Stimulated activated CD8-positive, alpha-beta memory T cell treated with anti-CD3 and anti-CD28 coated beads, Interleukin-2, amount 100 ng/mL, for 48 hours (primary cell): ENCODE measurements around the gene POLD3.

Experiments
- DNase-seq, 2 donors: peaks; one replicate each; pipeline ENCODE4 v3.0.0-alpha.2; 2020; ENCODE audit warnings: low read depth in 2 of 2

The POLD3 gene, protein sequence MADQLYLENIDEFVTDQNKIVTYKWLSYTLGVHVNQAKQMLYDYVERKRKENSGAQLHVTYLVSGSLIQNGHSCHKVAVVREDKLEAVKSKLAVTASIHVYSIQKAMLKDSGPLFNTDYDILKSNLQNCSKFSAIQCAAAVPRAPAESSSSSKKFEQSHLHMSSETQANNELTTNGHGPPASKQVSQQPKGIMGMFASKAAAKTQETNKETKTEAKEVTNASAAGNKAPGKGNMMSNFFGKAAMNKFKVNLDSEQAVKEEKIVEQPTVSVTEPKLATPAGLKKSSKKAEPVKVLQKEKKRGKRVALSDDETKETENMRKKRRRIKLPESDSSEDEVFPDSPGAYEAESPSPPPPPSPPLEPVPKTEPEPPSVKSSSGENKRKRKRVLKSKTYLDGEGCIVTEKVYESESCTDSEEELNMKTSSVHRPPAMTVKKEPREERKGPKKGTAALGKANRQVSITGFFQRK

DNA sequence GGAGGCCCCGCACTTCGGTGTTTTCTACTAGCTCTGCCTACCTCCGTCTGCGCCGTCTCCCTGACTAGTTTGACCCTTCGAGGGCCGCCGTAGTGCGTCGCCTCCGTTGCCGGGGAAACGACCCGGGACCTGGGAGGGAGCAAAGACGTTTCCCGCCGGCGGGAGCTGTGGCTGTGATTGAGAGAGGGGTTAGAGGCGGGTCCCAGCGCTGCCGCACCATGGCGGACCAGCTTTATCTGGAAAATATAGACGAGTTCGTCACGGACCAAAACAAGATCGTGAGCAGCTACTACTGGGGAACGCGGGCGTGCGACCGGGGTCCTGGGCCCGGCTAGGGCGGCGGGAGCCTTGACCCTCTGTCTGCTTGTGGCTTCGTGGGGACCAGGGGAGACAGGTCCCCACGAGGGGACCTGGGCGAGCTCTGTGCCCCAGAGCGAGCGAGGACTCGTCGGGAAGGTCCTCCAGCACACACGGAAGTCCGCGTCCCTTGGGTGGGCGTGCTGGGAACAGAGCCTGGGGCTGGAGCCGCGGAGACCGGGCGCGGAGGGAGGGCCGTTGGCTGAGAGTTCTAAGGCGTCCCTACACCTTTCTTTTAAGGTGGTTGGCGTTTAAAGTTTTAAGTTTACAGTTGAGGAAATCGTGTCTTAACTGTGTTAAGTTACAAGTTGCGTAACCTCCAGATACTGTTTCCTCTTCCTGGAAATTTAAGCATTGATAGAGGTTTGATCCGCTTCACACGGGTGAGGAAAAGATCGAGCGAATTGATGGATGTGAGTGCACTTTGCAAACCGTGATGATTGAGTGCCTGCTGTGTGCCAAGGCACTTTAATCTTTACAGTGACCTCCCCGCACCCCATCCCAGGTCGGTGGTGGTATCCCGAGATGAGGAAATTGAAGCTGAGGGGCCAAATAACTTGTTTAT lies at the start of gene POLD3:
Gene POLD3 (plus strand): TSS at position 142 of the 922 bp plus-strand sequence. CDS start 77 bp downstream, at position 219.
- DNase-seq: peak; percentile 88 to 91

DNA sequence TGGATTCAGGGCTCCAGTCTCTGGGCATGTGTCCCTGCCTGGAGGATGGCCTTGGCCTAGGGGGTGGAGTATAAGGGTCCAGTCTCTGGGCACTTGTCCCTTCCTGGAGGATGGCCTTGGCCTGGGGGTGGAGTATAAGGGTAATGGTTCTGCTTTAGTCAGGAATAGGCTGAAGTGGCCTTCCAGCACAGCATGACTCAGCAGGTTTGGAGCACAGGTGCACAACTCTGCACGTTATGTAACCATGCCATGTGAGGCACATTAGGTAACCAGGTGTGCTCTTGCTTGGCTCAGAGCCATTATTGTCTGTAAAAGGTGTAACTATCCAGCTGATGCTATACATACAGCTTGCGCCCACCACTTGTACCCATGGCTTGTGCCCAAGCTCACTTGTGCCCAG lies 48.4 kb upstream of the POLD3 start:
- DNase-seq: no peak

DNA sequence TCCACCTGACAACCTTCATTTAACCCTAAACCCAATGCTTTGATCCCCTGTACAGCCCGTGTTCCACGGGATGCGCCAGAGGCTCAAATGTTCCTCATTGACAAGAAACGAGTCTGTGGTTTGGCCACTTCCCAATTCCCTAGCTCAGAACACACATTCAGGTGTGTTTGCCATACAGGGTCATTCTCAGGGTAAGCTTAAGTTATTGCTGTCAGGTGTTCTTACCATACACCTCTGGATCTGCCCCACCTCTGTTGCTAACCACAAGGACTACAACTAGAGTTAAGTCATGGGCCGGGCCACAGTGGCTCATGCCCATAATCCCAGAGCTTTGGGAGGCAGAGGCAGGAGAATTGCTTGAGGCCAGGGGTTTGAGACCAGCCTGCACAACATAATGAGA lies 45.6 kb upstream of the POLD3 start:
- DNase-seq: no peak

DNA sequence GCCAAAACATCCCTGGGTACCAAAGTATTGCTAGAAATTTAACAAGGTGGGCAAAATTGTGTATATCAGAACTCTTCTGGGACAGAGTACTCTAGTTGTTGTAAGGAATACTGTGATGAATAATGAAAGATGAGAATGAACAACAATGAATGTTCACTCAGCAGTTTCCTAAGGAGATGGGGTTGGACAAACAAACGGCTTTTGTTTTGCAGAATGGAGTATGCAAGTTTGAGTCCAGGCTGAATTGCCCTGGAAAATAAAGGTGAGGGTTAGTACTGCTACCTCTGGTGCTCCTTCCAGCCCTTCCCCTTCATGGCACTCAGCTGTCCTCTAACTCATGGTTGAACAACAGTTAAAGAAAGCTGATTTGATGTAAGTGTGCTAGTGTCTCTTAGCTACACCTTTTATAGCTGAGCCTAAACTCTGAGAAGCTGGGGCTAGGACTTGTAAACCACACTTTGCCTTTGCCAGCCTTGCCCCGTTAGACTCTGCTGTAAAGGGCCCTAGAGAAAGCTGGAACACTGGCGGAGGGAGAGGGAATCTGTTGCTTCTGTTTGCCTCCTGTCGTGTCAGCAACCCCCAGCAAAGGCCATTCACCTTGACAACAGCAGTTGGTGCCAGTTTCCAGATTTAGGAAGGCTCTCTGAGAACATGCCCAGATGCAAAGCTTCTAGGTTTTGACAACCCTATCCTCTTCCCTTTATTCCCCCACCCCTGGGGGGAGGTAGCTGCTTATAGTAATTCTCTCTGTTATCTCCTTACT lies 41.2 kb upstream of the POLD3 start:
- no peak for DNase-seq

DNA sequence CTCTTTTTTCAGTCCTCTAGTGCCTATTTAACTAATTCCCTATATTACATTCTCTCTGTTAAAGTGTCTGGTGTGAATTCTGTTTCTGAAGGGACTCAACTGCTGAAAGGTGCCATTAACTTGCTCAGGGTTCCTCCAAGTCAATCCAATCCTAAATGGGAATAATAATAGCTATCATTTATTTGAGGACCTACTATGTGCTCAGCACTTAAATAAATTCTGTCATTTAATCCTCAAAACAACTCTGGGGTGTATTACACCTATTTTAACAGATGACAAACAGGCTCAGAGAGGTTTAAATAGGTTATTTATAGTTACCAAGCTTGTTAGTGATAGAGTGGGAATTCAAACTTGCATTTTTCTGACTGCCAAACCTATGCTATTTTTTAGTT lies 40.6 kb upstream of the POLD3 start:
- no peak for DNase-seq

DNA sequence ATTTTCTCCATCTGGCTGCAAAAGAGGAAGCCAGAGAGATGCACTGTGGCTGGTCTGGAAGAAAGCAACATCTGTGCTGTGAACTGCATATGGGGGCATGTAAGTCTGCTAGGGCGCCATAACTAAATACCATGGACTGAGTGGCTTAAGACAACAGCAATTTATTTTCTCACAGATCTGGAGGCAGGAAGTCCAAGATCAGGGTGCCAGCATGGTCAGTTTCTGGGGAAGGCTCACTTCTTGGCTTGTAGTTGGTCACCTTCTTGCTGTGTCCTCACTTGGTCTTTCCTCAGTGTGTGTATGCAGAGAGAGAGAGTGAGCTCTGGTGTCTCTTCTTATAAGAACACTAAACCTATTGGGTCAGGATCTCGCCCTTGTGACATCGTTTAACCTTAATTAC lies 34.9 kb upstream of the POLD3 start:
- DNase-seq: no peak

DNA sequence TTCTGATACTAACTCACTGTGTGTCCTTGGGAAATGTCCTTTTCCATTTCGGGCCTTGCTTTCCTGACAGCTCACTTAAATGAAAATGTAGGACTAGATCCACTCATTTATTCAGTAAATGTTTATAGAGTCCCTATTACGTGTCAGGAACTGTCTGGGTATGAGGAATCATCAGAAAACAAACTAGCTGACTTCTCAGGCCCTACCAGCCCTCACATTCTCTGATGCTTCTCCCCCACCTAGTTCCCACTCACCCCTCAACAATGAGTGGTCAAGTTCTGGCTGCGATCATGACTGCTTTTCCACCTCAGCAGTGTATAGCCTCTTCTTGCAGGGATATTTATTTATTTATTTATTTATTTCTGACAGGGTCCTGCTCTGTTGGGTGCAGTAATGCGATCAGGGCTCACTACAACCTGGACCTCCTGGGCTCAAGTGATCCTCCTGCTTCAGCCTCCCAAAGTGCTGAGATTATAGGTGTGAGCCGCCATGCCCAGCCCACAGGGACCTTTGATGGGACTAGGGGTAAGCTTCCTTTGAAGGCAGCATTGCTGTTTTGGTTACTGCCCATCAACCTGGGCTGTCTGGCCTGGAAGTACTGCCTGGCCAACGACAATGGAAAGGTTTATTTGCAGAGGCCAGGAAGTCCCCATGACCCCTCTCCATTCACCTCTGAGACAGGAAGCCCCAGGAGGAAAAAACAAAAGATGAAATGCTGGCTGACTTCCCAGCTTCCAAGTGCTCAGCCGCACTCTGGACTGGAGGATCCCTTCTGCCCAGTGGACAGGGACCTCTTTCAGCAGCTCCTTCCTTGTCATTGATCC lies 33.1 kb upstream of the POLD3 start:
- no peak for DNase-seq

DNA sequence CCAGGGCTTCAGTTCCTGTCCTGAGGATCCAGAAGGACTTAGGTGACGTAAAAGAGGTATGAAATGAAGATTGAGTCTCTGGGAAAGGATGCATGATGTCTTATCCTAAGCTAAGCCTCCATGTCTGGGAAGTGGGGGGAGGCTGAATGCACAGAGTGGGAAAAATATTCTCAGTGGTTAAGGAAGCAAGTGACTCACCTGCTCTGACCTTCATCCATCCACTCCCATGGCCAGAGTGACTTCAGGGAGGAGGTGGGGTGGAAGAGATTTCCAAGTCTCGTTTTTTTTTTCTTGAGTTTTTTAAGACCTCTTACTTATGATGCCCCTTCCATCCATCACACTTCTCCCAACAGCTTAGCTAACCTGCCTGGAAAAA lies 32.5 kb upstream of the POLD3 start:
- no peak for DNase-seq

DNA sequence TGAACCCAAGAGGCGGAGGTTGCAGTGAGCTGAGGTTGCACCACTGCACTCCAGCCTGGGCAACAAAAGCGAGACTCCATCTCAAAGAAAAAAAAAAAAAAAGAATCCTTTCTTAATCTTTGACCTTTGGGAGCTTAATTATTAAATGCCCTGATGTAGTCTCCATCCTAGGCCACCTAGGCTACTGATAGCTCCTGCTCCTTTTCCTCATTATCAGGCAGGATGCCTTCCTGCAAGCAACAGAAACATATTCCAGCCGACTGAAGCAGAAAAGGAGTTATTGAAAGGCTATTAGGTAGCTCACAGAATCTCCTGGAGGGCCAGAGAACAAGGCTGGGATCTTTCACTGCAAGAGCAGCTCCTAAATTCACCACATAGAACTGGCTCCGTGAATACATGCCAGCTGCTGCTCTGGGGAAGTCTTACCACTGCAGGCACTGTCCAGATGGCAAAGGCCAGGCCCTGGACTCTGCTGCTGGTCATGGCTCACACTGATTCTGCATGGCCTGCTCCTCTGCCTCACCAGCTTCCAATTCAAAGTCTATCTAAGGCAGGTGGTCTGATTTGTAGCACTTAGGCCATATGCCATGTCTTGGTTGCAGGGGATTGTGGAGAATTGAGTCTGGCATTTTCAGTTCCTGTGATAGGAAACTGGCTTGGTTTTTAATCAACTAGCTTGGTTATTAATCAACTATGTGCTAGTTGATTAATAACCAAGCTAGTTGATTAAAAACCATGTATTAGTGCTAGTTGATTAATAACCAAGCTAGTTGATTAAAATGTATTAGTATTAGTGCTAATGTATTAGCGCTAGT lies 26.0 kb upstream of the POLD3 start:
- no peak for DNase-seq

DNA sequence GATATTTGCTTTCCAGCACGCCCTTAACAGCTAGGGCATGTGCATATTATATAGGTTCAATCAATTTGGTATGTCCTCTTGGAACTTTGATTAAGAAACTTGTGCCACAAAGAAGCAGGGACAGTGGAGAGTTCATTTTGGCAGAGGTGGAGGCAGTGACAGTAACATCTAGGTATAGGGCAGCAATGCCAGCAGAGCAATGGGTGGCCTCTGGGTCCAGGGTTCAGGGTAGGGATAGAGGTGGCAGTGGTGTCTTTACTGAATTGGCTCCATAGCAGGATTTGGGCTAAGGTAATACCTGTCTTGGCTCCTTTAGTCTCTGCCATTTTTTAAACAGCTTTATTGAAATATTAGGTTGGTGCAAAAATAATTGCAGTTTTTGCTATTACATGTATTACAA lies 24.4 kb upstream of the POLD3 start:
- DNase-seq: no peak

DNA sequence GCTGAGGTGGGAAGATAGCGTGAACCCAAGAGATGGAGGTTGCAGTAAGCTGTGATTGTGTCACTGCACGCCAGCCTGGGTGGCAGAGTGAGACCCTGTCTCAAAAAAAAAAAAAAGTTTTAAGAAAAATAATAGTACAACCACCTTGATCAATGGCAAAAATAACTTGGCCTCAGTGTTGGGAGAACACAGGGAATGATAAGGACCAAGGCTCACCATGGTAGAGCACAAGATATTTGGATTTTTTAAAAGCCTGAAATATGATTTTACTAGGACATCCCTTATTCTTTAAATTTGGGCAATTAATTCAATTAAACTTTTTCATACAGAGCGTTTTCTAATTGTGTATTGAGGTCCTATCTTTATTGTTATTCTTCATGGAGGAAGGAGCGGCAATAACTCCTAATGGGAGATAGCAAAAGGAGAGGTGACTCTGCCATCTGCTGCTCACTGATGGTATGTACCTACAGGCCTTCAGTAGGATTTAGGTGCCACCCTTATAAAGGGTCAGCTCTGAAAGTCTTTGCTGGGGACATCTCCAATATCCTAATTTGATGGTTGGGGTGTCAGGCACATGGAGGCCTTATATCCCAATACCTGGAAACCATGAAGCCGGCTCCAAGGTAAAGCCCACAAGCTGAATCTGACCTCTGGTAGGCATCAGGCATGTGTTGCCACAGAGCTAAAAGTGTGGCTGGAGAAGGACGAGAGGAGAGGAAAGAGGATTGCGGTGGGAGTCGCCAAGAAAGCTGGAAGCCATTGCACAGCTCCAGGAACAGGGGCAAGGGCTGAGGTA lies 21.9 kb upstream of the POLD3 start:
- DNase-seq: no peak

DNA sequence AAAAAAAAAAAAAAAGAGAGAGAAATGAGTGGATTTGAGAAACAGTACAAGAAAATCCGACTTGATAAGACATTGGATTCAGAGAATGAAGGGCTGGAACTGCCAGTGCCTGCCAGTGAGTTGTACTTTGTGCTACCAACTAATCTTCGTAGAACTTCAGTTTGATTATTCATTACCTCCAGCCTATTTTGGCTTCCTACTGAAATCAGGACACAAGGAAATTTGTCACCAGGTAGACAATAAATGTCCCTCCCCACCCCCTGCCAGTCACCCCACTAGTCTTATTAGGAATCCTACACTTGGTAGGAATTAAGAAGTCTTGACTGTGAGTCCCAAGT lies 21.4 kb upstream of the POLD3 start:
- DNase-seq: no peak

DNA sequence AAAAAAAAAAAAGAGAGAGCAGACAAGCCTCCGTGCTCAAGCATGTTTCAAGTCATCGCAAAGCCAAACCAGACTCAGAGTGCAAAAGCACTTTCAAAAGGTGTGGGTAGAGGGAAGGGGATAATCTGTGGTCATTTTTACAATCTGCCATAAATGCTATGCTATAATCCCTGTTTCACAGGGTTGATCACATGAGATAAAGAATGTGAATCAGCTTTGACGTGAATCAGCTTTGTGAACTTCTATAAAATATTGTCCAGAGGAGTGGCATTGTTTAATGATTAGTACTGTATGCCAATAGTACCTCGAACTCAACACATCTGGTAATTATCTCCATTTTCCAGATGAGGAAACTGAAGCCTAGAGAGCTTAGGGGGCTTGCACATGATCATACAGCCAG lies 20.0 kb upstream of the POLD3 start:
- no peak for DNase-seq

DNA sequence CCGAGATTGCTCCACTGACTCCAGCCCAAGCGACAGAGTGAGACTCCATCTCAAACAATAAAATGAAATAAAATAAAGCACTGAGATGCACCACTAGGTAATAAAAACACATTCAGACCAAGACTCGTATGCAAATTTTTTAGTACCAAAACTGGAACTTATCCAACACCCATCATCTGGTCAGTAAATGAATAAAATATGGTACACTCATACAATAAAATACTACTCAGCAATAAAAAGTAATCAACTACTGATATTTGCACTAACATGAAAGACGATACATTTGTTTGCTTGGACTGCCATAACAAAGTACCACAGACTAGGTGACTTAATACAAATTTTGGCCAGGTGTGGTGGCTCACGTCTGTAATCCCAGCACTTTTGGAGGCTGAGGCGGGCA lies 17.8 kb upstream of the POLD3 start:
- DNase-seq: no peak

DNA sequence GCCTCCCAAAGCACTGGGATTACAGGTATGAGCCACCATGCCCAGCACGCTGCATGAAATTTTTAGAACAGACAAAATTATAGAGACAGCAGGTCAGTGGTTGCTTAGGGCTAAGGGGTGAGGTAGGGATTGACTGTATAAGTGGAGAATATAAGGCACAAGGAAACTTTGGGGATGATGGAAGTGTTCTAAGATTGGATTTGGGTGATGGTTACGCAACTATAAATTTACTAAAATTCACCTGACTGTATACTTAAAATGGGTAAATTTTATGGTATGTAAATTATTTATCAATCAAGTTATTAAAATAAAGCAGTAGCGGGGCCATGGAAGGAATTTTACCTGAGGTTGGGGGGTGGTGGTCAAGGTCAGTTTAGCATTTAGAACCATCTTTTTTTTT lies 16.4 kb upstream of the POLD3 start:
- no peak for DNase-seq

DNA sequence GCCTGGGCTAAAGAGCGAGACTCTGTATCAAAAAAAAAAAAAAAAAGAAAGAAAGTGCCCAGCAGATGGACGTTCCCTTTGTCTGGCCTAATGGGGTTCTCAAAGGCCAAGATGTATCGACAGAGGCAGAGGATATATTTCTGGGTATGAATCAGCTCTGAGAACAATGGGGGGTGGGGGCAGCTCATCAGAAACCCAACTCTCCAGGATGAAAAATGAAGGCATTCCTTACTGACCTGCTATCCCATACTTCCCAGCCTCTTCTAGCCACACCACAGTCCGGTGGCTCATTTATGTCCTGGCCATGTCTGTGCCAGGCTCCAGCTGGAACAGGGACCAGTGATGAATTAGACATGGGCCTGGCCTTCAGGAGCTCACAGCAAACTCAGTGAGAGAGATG lies 15.2 kb upstream of the POLD3 start:
- DNase-seq: no peak

DNA sequence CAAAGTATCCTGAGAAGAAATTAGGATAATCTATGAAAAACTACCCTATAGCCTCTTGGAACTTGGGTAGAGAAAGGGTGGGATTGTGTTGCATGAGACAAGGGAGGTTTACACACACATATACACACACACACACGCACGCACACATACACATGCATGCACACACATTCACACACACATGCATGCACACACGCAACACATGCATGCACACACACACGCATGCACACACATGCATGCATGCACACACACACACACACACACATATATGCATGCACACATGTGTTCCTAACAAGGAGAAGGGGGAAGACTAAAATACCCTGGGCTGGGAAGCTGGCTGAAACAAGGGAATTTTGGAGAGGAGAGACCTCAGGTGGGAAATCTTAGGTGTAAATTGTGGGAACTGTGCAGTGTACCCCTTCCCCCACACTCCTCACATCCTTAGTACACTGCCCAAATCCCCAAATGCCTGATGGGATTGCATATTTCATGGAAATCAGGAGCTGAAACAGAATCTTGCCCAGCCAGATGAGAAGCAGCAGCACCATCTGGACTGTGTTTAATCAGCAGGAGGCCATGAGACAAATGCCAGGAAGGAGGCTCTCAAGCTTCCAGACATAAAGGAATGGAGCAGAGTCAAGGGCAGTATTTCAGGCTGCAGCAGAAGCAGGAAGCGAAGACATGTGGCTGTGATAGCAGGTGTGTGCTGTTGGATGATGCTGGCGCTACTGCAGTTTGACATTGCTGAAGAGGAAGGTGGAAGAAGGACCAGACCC lies 14.6 kb upstream of the POLD3 start:
- DNase-seq: no peak

DNA sequence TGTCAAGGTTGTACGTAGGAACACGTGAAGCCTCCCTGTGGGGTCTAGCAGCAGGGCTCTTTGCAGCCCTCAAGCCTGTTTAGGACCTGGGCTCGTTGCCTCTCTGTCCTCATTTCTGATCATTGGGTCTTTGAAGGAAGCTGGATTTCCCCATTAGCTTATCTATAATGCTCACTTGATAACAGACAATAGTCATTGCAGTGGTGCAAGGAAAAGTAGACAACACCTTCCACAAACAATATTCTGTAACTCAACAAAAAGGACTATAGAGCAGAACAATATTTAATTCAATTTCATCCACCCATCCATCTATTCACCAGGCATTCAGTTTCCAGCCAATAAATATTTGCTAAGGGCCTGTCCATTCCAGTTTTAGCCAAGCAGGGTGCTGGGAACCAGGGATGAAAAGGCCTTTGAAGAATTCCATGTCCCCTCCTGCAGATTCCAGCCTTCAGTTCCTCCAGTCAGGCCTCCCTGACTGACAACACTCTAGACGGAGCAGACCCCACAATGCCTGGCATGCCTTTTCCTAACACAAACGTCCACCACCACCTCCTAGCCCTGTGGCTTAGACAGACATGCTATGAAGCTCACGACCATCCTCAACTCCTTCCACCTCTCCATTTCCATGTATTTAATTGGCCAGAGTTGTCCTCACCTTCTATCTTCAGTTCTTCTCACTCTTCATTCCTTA lies 12.7 kb upstream of the POLD3 start:
- no peak for DNase-seq
